Brain microvascular endothelial cell (primary cell): ENCODE measurements around the gene VIPR2.

Experiments used
- DNase-seq: peaks from one replicate; pipeline ENCODE4 v3.0.0-alpha.2; 2020
- H3K27ac ChIP-seq: fragments of 250-450 bp; sonication (Bioruptor Pico); 2 replicates; pipeline ENCODE4 v1.5.1; 2020; ENCODE audit warnings: mild to moderate bottlenecking, moderate library complexity
- H3K27me3 ChIP-seq: fragments of 250-450 bp; sonication (Bioruptor Pico); replicated peaks from 2 replicates; pipeline ENCODE4 v1.5.1; 2020; ENCODE audit warnings: mild to moderate bottlenecking
- H3K36me3 ChIP-seq: fragments of 250-450 bp; sonication (Bioruptor Pico); replicated peaks from 2 replicates; pipeline ENCODE4 v1.5.1; 2020; ENCODE audit warnings: mild to moderate bottlenecking
- H3K4me3 ChIP-seq: 2 replicates; pipeline ENCODE4 v1.5.1; 2011; ENCODE audit warnings: low read depth, mild to moderate bottlenecking, control low read depth, low read length, moderate library complexity
- CTCF ChIP-seq: IDR thresholded peaks from 2 replicates; pipeline ENCODE4 v1.5.1; 2011; ENCODE audit warnings: low read depth, mild to moderate bottlenecking, moderate library complexity, low read length, control low read depth, inconsistent platforms; ENCODE audit errors: missing control alignments
- in situ Hi-C: cut with HindIII; loops from 2 replicates; pipeline ENCODE4 v1.10.0; 2017; ENCODE audit warnings: low sequenced_read_pairs, low pct_ligation_motif_present

VIPR2 gene

GRCh38 chr7:159023746-159024145 is 120.9 kb downstream of the VIPR2 start:
- TF ChIP-seq CTCF = no peak
- no peaks in the 10 kb centered on the region for H3K36me3 ChIP-seq
- H3K27me3 ChIP-seq = no peaks in the 10 kb centered on the region
- no peak overlapping the region for H3K4me3 ChIP-seq
- in situ Hi-C loops = no loop called here
- no peak overlapping the region for H3K27ac ChIP-seq
- no peak for DNase-seq

- Histone ChIP-seq H3K27ac (no peak overlapping the region), H3K4me3 (no peak overlapping the region), H3K36me3 (no peaks in the 10 kb centered on the region), H3K27me3 (no peaks in the 10 kb centered on the region)
- no peak for DNase-seq
- in situ Hi-C loops = no loop called here
- no peak for TF ChIP-seq CTCF
Measured at GRCh38 chr7:159023206-159023605, 121.5 kb downstream of the VIPR2 start.

GRCh38 chr7:159022238-159022993 is 122.3 kb downstream of the VIPR2 start:
- no peaks in the 10 kb centered on the region for H3K27me3 ChIP-seq
- DNase-seq = peak; percentile 49
- in situ Hi-C loops = no loop called here
- H3K36me3 ChIP-seq = no peaks in the 10 kb centered on the region
- H3K27ac ChIP-seq = no peak overlapping the region
- TF ChIP-seq CTCF = no peak
- no peak overlapping the region for H3K4me3 ChIP-seq

- H3K27me3 ChIP-seq = no peaks in the 10 kb centered on the region
- no peaks in the 10 kb centered on the region for H3K36me3 ChIP-seq
- DNase-seq = no peak
- no peak for TF ChIP-seq CTCF
- no peak overlapping the region for H3K27ac ChIP-seq
- H3K4me3 ChIP-seq = no peak overlapping the region
- in situ Hi-C loops = no loop called here
Measured at GRCh38 chr7:159020987-159021386, 123.7 kb downstream of the VIPR2 start.

- Histone ChIP-seq H3K4me3 (no peak overlapping the region), H3K27me3 (no peaks in the 10 kb centered on the region)
- no peak for DNase-seq
Measured at GRCh38 chr7:159019111-159019510, 125.6 kb downstream of the VIPR2 start.

More at GRCh38 chr7:159019111-159019510, 125.6 kb downstream of the VIPR2 start:
- H3K27ac ChIP-seq = no peak overlapping the region
- no peaks in the 10 kb centered on the region for H3K36me3 ChIP-seq
- TF ChIP-seq CTCF = no peak
- in situ Hi-C loops = no loop called here
